GM19240 (cell line): ENCODE results near the gene SLC2A13.
"Not testable (repeated sequence)": the region's sequence is repeated elsewhere in the genome, so short reads cannot be mapped to it uniquely, and the experiment has no call there.

Source experiments
- DNase-seq: peaks from one replicate; pipeline ENCODE4 v3.0.0; 2011; ENCODE audit warnings: low spot score; ENCODE audit not compliant: insufficient read length

Gene SLC2A13

DNA sequence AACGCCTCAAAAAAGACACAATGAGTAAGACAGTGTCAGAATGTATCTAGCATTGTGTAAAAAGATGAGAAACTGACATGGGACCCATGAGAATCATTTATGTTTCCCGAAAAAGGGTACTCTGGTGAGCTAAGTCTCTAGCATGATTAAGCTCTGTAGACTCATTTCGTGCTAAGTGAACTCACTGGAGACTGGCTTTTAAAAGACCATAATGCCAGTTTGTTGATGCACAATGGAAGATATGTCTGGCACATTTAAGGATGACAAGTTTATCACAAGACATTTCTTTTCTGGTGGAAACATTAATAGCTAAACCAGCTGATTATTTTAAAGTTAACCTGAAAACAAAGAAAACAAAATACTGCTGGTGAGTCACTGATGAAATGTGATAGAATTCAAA is 233.5 kb downstream of the SLC2A13 start:
- no peak for DNase-seq

DNA sequence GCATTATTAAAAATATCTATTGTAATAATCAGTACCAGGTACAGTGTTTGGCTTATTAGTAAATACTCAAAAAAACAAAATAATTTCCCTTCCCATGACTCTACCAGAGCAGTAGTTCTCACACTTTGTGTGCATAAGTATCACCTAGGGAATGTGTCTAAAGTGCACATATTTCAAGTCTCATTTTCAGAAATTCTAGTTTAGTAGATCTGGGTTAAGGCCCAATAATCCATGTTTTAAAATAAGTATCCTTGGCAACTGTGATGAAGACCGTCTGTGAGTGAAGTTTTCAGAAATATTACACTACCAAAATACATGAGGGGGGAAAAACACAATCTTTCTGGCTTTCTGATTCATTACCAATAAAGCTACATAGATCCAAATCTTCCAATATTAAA is 237.6 kb downstream of the SLC2A13 start:
- DNase-seq, result no peak

DNA sequence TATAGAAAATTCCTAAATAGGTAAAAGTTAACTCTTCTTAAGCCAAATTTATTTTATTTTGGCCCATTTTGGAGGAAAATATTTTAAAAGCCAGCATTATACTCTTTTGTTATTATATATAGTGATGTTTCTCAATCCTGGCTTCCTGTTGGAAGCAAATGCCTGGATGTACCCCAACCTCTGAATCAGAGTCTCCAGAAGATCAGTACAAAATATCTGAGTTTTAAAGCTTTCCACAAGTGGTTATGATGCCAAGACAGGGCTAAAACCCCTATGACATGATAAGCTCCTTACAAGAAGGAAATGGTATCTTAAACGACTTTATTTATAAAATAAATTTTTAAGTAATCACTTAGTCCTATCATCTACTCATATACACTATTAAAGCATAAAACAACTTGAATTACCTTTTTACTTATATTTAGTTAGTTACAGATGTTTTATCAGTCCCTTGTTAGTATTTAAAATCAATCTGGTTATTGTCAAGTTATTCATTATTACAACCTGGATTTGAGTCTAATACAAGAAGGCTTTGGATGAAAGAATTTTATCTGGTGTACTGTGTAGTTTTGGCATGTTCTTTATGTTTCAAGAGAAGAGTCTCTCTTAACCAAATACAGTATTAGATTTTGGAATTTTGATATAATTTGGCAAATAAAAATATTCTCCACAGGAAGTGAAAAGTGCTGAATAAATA is 238.1 kb downstream of the SLC2A13 start:
- no peak for DNase-seq

- no peak for DNase-seq
These were observed 239.7 kb downstream of the SLC2A13 start for GRCh38 chr12:39866135-39866534.

- DNase-seq, result no peak
These were observed 245.2 kb downstream of the SLC2A13 start for GRCh38 chr12:39860695-39861094.

GRCh38 chr12:39853003-39853402 is 252.9 kb downstream of the SLC2A13 start:
- DNase-seq, result no peak

GRCh38 chr12:39852346-39852745 is 253.5 kb downstream of the SLC2A13 start:
- no peak for DNase-seq

DNA sequence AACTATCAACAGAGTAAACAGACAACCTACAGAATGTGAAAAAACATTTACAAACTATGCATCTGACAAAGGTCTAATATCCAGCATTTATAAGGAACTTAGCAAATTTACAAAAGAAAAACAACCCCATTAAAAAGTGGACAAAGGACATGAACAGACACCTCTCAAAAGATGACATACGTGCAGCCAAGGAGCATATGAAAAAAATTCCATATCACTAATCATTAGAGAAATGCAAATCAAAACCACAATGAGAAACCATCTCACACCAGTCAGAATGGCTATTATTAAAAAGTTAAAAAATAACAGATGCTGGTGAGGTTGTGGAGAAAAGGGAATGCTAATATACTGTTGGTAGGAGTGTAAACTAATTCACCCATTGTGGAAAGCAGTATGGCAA is 257.7 kb downstream of the SLC2A13 start:
- DNase-seq, result not testable (repeated sequence)

GRCh38 chr12:39846971-39847650 is 258.8 kb downstream of the SLC2A13 start:
- DNase-seq, result no peak

- no peak for DNase-seq
These were observed 259.6 kb downstream of the SLC2A13 start for GRCh38 chr12:39846304-39846703.

- DNase-seq, result no peak
These were observed 265.5 kb downstream of the SLC2A13 start for GRCh38 chr12:39840422-39840821.

- no peak for DNase-seq
These were observed 266.8 kb downstream of the SLC2A13 start for GRCh38 chr12:39839072-39839471.

GRCh38 chr12:39835517-39836489 is 270.1 kb downstream of the SLC2A13 start:
- DNase-seq, result no peak

DNA sequence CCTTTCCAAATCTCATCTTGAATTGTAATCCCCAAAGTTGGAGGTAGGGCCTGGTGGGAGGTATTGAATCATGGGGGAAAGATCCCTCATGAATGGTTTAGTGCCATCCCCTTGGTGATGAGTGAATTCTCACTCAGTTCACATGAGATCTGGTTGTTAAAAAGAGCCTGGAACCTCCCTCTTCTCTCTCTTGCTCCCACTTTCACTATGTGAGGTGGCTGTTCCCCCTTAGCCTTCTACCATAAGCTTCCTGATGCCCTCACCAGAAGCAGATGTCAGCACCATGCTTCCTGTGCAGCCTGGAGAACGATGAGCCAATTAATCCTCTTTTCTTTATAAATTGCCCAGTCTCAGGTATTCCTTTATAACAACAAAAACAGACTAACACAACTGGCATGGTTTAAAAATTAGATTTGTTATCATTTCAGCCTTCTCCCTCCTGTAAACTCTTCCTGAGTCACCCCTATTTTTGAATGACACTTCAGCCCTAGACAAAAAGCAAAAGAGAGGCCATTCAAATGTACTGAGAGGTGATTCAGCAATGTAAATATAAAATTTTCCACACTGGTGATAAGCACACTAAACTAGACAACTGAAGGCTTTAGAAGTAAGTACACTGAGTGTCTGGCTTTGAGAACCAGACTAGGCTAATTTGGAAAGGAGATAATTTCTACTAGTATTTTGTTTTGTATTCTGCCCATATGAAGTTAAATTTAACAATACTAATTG is 274.1 kb downstream of the SLC2A13 start:
- DNase-seq, result no peak

DNA sequence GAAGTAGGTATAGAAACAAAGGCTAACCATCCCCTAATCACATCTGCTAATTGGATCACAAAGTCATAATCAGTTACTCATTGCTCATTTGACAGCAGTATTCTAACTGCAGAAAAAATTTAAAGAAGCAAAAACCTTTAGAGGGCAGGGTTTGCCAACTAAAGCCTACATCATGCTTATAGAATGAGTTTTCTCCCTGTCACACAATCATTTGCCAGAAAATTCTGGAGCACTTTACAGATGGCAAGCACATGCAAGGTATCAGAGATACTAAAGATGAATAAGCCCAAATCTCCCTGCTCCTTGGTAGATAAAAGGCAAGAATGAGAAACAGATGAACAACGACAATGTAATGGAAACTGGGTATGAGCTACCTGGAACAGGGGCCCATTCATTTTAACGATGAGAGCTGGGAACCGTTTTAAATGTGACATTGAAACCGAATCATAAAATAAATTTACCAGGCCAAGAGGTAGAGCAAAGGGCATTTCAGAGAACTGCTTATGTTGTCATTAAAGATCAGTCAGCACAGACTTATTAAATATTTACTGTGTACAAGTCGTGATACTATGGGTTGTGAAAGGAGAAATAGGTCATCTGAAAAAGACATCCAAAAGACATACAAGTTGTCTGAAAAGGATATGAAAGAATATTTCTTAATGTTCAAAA is 274.9 kb downstream of the SLC2A13 start:
- DNase-seq, result no peak

DNA sequence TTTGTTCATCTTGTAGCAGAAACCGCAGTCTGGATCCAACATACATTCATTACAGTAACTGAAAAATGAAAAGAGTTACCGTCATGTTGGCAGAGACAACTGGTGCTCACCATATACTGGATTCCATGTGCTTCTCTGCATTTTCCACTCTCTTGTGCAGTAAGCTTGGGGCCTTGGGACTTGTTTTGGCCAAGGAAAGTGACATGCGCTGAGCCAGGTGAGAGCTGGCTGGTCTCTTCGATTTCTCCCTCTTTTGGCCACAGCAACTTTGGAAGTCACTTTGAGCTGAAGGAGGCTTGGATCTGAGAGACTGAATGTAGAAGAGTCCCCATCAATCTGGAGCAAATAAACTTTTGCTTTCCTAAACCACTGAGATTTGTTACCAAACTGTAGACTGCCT is 275.7 kb downstream of the SLC2A13 start:
- DNase-seq, result no peak

DNA sequence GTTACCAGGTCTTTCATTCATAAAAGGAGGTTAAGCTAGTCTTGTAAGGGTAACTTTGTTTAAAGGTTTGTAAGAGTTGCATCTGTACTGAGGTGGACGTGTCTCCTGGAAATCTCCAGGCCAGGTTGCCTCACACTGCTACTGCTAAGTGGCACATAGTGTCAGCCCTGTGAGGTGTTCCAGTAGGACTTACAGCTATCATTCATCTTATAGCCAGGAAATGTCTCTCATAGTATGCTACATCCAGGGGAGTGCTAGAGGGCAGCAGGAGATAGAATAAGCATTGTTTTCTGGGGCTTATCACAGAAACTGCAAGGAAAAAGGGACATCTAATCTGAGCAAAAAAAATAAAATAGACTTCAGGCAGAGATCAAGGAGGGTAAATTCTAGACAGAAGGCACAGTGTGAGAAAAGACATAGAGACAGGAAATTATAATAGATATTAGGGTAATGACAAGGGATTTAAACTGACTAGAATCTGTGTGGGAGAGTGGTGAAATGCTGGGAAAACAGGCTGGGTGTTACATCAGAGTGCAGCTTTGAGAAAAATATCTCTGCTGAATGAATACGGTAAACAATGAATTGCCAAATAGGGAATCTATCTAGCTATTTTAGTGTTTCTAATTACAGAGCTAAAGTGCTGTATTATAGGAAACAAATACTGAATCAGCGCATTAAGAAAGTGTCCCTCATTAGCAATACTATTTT is 281.2 kb downstream of the SLC2A13 start:
- no peak for DNase-seq

GRCh38 chr12:39816671-39817185 is 289.2 kb downstream of the SLC2A13 start:
- DNase-seq, result no peak

GRCh38 chr12:39815746-39816145 is 290.1 kb downstream of the SLC2A13 start:
- DNase-seq, result no peak

DNA sequence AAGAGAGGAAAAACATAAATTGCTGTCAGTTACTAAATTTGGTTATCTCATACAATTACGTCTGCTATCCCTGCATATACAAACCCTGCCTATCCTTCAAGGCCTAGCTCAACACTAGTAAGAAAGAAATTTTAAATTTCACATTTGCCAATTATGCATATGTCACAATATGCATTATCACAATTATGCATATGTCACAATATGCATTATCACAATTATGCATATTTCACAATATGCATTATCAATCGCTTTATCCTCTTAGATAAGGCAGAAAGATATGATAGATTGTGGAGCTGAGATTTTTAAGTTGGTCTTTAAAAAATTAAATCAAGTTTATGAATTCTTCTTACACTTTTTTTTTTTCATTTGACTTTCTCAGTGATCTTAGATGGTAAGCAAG is 291.3 kb downstream of the SLC2A13 start:
- DNase-seq, result no peak
